ENCODE measurements around the gene UBAC1.
A peak's percentile ranks its signal among the peaks of the same experiment; 100 is the strongest.

The UBAC1 gene

GRCh38 chr9:135906291-135907005 lies 54.7 kb downstream of the UBAC1 start:
- no peak for DNase-seq

DNA sequence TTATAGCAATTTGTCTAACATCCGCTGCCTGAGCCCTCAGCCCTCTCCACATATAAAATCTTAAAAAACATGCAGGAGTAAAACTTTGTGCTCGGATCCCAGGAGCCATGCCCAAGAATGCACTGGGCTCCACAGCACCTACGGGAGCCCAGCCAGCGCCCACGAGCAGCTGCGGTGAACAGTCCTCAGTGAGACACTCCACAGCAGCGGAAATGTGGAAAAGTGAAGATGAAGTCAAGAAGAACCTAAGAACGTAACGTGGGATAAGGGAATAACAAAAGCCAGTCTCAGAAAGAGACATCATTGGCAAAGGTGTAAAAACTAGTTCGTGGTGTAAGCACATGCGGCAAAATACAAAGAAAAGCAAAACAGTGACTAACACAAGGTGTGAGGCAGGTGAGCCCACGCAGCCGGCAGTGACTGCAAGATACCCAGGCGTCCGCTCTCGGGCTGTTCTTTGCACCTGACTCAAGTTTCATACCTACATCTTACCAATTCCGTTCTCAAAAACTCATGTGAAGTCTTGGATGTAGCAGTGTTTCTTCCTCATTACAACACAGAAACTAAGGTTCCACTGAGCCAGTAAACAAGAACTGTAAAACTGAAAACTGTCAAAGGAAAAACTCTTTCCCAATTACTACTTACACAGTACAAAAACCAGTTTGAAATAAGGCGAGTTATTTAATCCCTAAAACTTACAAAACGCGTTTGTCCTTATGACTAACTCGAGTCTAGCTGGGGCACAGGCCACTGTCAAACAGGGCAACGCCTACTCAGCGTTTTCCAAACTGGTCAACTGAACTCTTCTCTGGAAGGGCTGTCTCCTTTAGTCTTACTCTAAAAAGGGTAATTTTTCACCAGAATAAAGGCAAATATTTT lies 55.6 kb downstream of the UBAC1 start:
- Histone ChIP-seq H3K27ac (peak overlapping the region in 1 of 2 donors; percentile 69), H3K27me3 (no peaks in the 10 kb centered on the region), H3K9me3 (no peaks in the 10 kb centered on the region), H3K4me1 (peaks cover 0 to 41% (median 30%) of the 10 kb centered on the region in 4 donors), H3K36me3 (peaks cover 2% of the 10 kb centered on the region in 3 donors), H3K4me3 (peak overlapping the region; percentile 91 to 92)
- TF ChIP-seq, protein P1, sequence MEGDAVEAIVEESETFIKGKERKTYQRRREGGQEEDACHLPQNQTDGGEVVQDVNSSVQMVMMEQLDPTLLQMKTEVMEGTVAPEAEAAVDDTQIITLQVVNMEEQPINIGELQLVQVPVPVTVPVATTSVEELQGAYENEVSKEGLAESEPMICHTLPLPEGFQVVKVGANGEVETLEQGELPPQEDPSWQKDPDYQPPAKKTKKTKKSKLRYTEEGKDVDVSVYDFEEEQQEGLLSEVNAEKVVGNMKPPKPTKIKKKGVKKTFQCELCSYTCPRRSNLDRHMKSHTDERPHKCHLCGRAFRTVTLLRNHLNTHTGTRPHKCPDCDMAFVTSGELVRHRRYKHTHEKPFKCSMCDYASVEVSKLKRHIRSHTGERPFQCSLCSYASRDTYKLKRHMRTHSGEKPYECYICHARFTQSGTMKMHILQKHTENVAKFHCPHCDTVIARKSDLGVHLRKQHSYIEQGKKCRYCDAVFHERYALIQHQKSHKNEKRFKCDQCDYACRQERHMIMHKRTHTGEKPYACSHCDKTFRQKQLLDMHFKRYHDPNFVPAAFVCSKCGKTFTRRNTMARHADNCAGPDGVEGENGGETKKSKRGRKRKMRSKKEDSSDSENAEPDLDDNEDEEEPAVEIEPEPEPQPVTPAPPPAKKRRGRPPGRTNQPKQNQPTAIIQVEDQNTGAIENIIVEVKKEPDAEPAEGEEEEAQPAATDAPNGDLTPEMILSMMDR (IDR thresholded peaks at IDR 0.05), result no peak
- DNase-seq, result no peak
- intact Hi-C loops (cut with DNase I; ENCODE audit: low total_unique reads), result loop anchor here (2.0 kb wide), 1 partner anchor 55 kb away; the partner anchor contains the start of gene UBAC1

More at GRCh38 chr9:135906291-135907005, 54.7 kb downstream of the UBAC1 start:
- Histone ChIP-seq H3K4me1 (peaks cover 0 to 41% (median 30%) of the 10 kb centered on the region in 4 donors), H3K9me3 (no peaks in the 10 kb centered on the region), H3K36me3 (peaks cover 10 to 11% (median 10%) of the 10 kb centered on the region in 3 donors), H3K27ac (peak overlapping the region; percentile 67 to 69), H3K4me3 (peak overlapping the region; percentile 91 to 92), H3K27me3 (no peaks in the 10 kb centered on the region)
- intact Hi-C loops (cut with DNase I; ENCODE audit: low total_unique reads), result loop anchor here (2.0 kb wide), 1 partner anchor 54 kb away; the partner anchor contains the start of gene UBAC1
- TF ChIP-seq, protein P1 (IDR thresholded peaks at IDR 0.05), result no peak

DNA sequence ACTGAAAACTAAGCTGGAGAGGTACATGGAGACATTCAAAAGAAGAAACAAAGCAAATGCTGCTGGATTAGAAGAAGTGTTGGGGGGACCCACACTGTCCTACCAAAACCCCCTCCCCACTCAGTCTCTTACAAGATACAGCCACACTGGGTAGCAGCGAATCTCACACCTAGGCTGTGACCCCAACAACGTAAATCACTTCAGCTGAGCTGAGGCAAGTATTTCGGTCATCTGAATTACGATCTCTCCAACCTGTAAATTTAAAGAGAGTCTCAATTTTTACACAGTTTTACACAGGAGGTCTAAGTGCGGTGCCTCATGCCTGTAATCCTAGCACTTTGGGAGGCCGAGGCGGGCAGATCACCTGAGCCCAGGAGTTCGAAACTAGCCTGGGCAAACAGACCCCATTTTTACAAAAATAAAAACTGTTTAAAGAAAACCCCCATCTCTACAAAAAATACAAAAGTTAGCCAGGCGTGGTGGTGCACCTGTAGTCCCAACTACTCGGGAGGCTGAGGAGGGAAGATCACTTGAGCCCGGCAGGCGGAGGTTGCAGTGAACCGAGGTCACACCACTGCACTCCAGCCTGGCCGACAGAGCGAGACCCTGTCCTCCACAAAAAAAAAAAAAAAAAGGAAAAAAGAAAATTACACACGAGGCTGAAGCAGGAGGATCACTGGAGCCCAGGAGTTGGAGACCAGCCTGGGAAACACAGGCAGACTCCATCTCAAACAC lies 57.2 kb downstream of the UBAC1 start:
- no peak overlapping the region for H3K27ac ChIP-seq
- no peak overlapping the region for H3K4me3 ChIP-seq
- H3K9me3 ChIP-seq, result no peaks in the 10 kb centered on the region
- DNase-seq, result no peak
- H3K36me3 ChIP-seq, result no peaks in the 10 kb centered on the region
- intact Hi-C loops (cut with DNase I; ENCODE audit: low total_unique reads), result no loop called here
- peaks cover 0 to 32% (median 24%) of the 10 kb centered on the region in 4 donors for H3K4me1 ChIP-seq
- TF ChIP-seq, protein P1 (IDR thresholded peaks at IDR 0.05), result no peak
- H3K27me3 ChIP-seq, result no peaks in the 10 kb centered on the region

- Histone ChIP-seq H3K27me3 (no peaks in the 10 kb centered on the region), H3K36me3 (no peaks in the 10 kb centered on the region), H3K4me1 (peaks cover 0 to 25% (median 18%) of the 10 kb centered on the region in 4 donors), H3K27ac (no peak overlapping the region), H3K4me3 (no peak overlapping the region), H3K9me3 (no peaks in the 10 kb centered on the region)
- TF ChIP-seq, protein P1 (IDR thresholded peaks at IDR 0.05), result no peak
- no peak for DNase-seq
- intact Hi-C loops (cut with DNase I; ENCODE audit: low total_unique reads), result no loop called here
Observed at GRCh38 chr9:135903358-135903656, 57.9 kb downstream of the UBAC1 start.

DNA sequence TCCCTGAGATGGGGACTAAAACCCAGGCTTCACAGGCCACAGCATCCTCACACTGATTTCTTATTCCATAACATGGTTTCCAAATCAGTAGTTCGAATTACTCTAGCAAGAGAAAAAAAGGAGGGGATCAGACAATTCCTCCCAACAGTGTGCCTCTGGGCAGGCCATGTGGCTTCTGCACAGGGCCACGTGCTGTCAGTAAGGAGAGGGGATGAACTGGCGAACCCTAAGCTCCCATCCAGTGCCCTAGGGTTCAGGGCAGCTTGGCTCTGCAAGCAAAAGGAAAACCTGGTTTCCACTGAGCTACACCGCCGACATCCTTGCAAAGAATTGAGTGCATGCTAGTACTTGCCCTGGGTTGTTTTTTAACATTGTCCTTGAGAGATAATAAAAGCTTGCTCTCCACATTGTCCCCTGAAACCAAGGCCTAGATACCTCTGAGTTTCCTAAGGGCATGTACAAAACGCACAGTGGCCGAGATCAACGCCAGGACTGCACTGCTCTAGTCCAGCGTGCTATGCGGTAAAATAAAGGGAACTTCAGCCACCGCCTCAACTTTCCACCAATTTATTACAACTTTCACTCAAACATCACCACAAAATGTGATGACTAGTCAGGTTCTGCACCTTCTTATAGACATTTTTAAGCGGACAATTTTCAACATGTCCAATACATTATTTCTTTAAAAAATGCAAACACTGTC lies 58.4 kb downstream of the UBAC1 start:
- H3K27me3 ChIP-seq, result no peaks in the 10 kb centered on the region
- no peaks in the 10 kb centered on the region for H3K9me3 ChIP-seq
- no peak overlapping the region for H3K4me3 ChIP-seq
- no peaks in the 10 kb centered on the region for H3K36me3 ChIP-seq
- TF ChIP-seq, protein P1 (IDR thresholded peaks at IDR 0.05), result no peak
- peaks cover 0 to 21% (median 14%) of the 10 kb centered on the region in 4 donors for H3K4me1 ChIP-seq
- no peak for DNase-seq
- intact Hi-C loops (cut with DNase I; ENCODE audit: low total_unique reads), result no loop called here
- no peak overlapping the region for H3K27ac ChIP-seq
